K562 (cell line): Measurements from ENCODE around the gene PDCD7. TPM values are rescaled to one million over a fixed set of nuclear protein-coding genes. Genes with fewer than 3 reads are reported as not detected.
A peak's percentile ranks its signal among the peaks of the same experiment; 100 is the strongest.

Source experiments
- ATAC-seq: fragments of 200-7000 bp; cut with Tn5 transposase; 3 replicates; pipeline ENCODE4 v1.9.1; 2020; ENCODE audit warnings: moderate library complexity
- BruUV-seq: library from RNA; stranded (reverse); fragments of 400-500 nt; replicated peaks from 2 replicates; lab custom pipeline; 2021; lab: Mats Ljungman, UMichigan
- CTCF ChIA-PET: fragments of 300-600 bp; formaldehyde crosslinking; extraction: SDS; loops from one replicate; lab custom pipeline; 2021; ENCODE audit warnings: low intra/inter-chr PET ratio; lab: Yijun Ruan, JAX
- POLR2A ChIA-PET: fragments of 300-600, 350-650 bp; sonication (Branson Sonifier 250); formaldehyde crosslinking; extraction: SDS; loops from one replicate; lab custom pipeline; 2021; ENCODE audit warnings: antibody characterized with exemption, inconsistent platforms; lab: Yijun Ruan, JAX
- DNase-seq, 4 experiments: peaks; one replicate each; pipeline versions ENCODE4 v3.0.0 to v3.0.0-alpha.2; 2011 to 2018; ENCODE audit warnings: low spot score in 3 of 4, mixed read lengths in 3 of 4; ENCODE audit errors: extremely low read depth in 1 of 4
- FAIRE-seq: peaks from 2 replicates; lab custom pipeline; 2011; peaks lifted over from hg19 to GRCh38; lab: Jason Lieb, UNC
- H2AFZ ChIP-seq: 2 replicates; pipeline ENCODE4 v1.6.0; 2011; ENCODE audit warnings: low read depth, low read length, control low read depth, inconsistent platforms
- H3K27ac ChIP-seq: fragments of 200-600 bp; 3 replicates; pipeline ENCODE4 v1.8.0; 2011; ENCODE audit warnings: low read depth, mild to moderate bottlenecking, control low read depth, inconsistent platforms, low read length, moderate library complexity, mixed read lengths; ENCODE audit errors: extremely low read depth
- H3K27me3 ChIP-seq, 2 experiments: fragments of 300-600 bp in 1 of 2; 2 replicates in 1 of 2; 3 replicates in 1 of 2; pipeline versions ENCODE4 v1.6.0 to v1.8.0; 2011; ENCODE audit warnings: inconsistent platforms in 2 of 2, low read length in 2 of 2, mild to moderate bottlenecking in 1 of 2, mixed read lengths in 1 of 2, moderate library complexity in 1 of 2; ENCODE audit not compliant: control insufficient read depth in 2 of 2, insufficient read depth in 2 of 2
- H3K36me3 ChIP-seq: fragments of 300-600 bp; 3 replicates; pipeline ENCODE4 v1.8.0; 2011; ENCODE audit warnings: mild to moderate bottlenecking, low read length, inconsistent platforms; ENCODE audit not compliant: control insufficient read depth, insufficient read depth
- H3K4me1 ChIP-seq, 2 experiments: fragments of 200-600 bp in 1 of 2; replicated peaks in 1 of 2; 2 replicates in 1 of 2; 3 replicates in 1 of 2; pipeline versions ENCODE4 v1.5.1 to v1.8.0; 2011; ENCODE audit warnings: inconsistent platforms in 2 of 2, low read length in 2 of 2, mild to moderate bottlenecking in 1 of 2, mixed read lengths in 1 of 2, moderate library complexity in 1 of 2; ENCODE audit not compliant: control insufficient read depth in 2 of 2, insufficient read depth in 2 of 2
- H3K4me2 ChIP-seq: 2 replicates; pipeline ENCODE4 v1.6.1; 2011; ENCODE audit warnings: low read length, control low read depth, inconsistent platforms, mixed read lengths; ENCODE audit not compliant: insufficient read depth
- H3K4me3 ChIP-seq: fragments of 200-600 bp; sonication (generic), shearing (Covaris generic); 2 replicates; pipeline ENCODE4 v1.5.1; 2016; ENCODE audit warnings: control low read depth, inconsistent platforms
- H3K79me2 ChIP-seq: fragments of 200-600 bp; 3 replicates; pipeline ENCODE4 v1.8.0; 2011; ENCODE audit warnings: low read length, inconsistent platforms; ENCODE audit not compliant: control insufficient read depth, insufficient read depth
- H3K9ac ChIP-seq, 2 experiments: 2 replicates each; pipeline versions ENCODE4 v1.6.0 to v1.6.1; 2011; ENCODE audit warnings: low read depth in 2 of 2, low read length in 2 of 2, control low read depth in 1 of 2, inconsistent platforms in 1 of 2, mild to moderate bottlenecking in 1 of 2, mixed read lengths in 1 of 2; ENCODE audit not compliant: insufficient read depth in 1 of 2
- H3K9me1 ChIP-seq: one replicate; pipeline ENCODE4 v1.6.0; 2011; ENCODE audit warnings: inconsistent platforms, mild to moderate bottlenecking, low read length, moderate library complexity; ENCODE audit not compliant: control insufficient read depth, insufficient read depth
- H3K9me3 ChIP-seq: replicated peaks from 2 replicates; pipeline ENCODE4 v1.5.1; 2011; ENCODE audit warnings: low read depth, low read length, inconsistent platforms; ENCODE audit not compliant: control insufficient read depth, insufficient read depth
- H4K20me1 ChIP-seq: replicated peaks from 2 replicates; pipeline ENCODE4 v1.6.1; 2011; ENCODE audit warnings: low read length, inconsistent platforms, mixed read lengths; ENCODE audit not compliant: control insufficient read depth, insufficient read depth
- NRF1 ChIP-seq, 2 experiments: fragments of 450-650 bp; IDR thresholded peaks in 1 of 2; conservative IDR thresholded peaks in 1 of 2; 2 replicates each; pipeline ENCODE4 v1.6.1; 2014; ENCODE audit warnings: mild to moderate bottlenecking in 2 of 2
- PCBP2 ChIP-seq: fragments of 200-400 bp; formaldehyde crosslinking; IDR thresholded peaks from 2 replicates; pipeline ENCODE4 v1.6.1; 2018; ENCODE audit warnings: low read length, low read depth, mild to moderate bottlenecking, moderate library complexity; ENCODE audit not compliant: poor library complexity, severe bottlenecking
- THRAP3 ChIP-seq: fragments of 450-650 bp; IDR thresholded peaks from 2 replicates; pipeline ENCODE4 v1.6.1; 2016; ENCODE audit warnings: mild to moderate bottlenecking, inconsistent platforms, borderline replicate concordance
- U2AF1 ChIP-seq: fragments of 200-400 bp; formaldehyde crosslinking; optimal IDR thresholded peaks from 2 replicates; pipeline ENCODE3; 2017; ENCODE audit warnings: mild to moderate bottlenecking, low read depth, low read length, moderate library complexity
- ZNF408 ChIP-seq: fragments of 250-450 bp; sonication (Bioruptor Pico); IDR thresholded peaks from 2 replicates; pipeline ENCODE4 v1.4.0; 2020; ENCODE audit warnings: low read depth, mild to moderate bottlenecking, moderate library complexity
- WGBS: fragments of 100-300 bp; shearing (Covaris generic); methylation state at CpG from one replicate; pipeline ENCODE4 v1.1.6; 2016; ENCODE audit warnings: low coverage, mixed read lengths; ENCODE audit not compliant: insufficient coverage; ENCODE audit errors: missing lambda C conversion rate; 5-methylcytosine and 5-hydroxymethylcytosine counted together
- in situ Hi-C: fragments of 300-500 bp; cut with MboI; formaldehyde crosslinking; loops from 4 replicates; pipeline ENCODE4 v1.15.0; 2018; ENCODE audit warnings: inconsistent platforms, mixed read lengths
- intact Hi-C: fragments of 100-400 bp; cut with micrococcal nuclease; formaldehyde crosslinking; loops from 2 replicates; pipeline ENCODE4 v1.14.2; 2022
- polyA plus RNA-seq, 8 experiments: library from polyadenylated mRNA; depleted of rRNA in 4 of 8; stranded (reverse) in 5 of 8; unstranded in 3 of 8; fragments of >200 nt; fragmentation: Nextera tagmentation in 2 of 8; fragmentation: Illumina TruSeq in 1 of 8; extraction: Ambion mirVana in 2 of 8; extraction: Trizol in 1 of 8; gene quantifications; 2 replicates each; pipeline versions ENCODE4 v1.2.1 to v1.2.3, GENCODE V29; 2011 to 2014; ENCODE audit warnings: inconsistent platforms in 1 of 8, missing spikeins in 1 of 8
- total RNA-seq, 7 experiments: library from RNA; depleted of rRNA in 6 of 7; stranded (reverse); fragments of >200 nt in 6 of 7; fragmentation: Illumina TruSeq in 2 of 7; extraction: Trizol in 2 of 7; gene quantifications; 2 replicates each; pipeline versions ENCODE4 v1.2.1 to v1.2.3, GENCODE V29; 2011 to 2021; ENCODE audit warnings: low replicate concordance in 1 of 7

The PDCD7 gene
- total and polyA plus RNA-seq, 9 of the 15 experiments (the other 6 are each of a cell fraction or from before 2014, with no cell fraction given) = 11.8 to 30.2 (median 18.8) TPM

DNA sequence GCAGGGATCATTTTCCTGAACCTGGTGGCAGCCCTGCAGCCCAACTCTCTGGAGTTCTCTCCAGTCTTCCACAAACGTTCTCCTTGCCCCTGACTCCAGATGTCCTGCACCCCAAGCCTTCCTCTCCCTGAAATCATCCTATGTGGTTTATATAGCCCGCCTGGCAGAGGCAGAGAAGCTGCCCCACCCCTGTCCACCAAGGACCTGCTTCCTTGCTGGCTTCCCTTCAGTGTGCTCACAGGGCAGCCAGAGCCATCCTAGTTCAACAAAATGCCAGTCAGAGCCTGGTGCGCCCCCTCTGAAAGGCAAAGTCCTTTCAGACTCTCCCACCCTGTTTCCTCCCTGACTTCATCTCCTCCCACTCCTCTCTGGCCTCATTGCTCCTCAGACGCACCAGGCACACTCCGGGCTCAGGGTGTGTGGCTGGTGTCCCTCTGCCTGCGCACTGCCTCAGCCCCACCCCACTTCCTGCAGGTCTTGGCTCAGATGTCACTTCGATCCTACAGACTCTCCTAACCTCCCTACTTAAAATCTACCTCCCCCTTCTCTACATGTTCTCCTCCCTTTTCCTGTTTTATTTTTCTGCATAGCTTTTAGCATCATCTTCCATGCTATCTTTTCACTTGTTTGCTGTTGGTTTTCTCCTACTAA, 51.2 kb downstream of the PDCD7 start:
- Histone ChIP-seq H3K4me3 (no peak overlapping the region), H4K20me1 (peaks cover 8% of the 10 kb centered on the region), H3K4me1 (peaks cover 0 to 7% of the 10 kb centered on the region in 2 experiments; a peak in 2 of 5 replicates), H3K36me3 (no peaks in the 10 kb centered on the region), H3K79me2 (no peaks in the 10 kb centered on the region), H3K27ac (no peak overlapping the region), H2AFZ (no peak overlapping the region), H3K9ac (peak overlapping the region in 1 of 2 experiments; percentile 23; a peak in 1 of 4 replicates), H3K27me3 (peaks cover 31 to 66% of the 10 kb centered on the region in 2 experiments), H3K4me2 (no peak overlapping the region), H3K9me1 (no peaks in the 10 kb centered on the region), H3K9me3 (no peaks in the 10 kb centered on the region; the same call in 1 of the 2 replicates)
- CTCF ChIA-PET = interaction anchor here (0.5 to 1.7 kb wide), 3 partner anchors 29 to 920 kb away, joined by 3 to 6 read pairs (median 5); partner anchors contain the start of gene PPIB
- no peak for FAIRE-seq
- 6% methylated on average over 7 of the region's 7 CpGs for WGBS
- TF ChIP-seq NRF1 (conservative IDR thresholded peaks at IDR 0.05 in 1 of 2, IDR thresholded peaks at IDR 0.05 in 1 of 2) (peak; percentile 56 to 58; a peak in 2 of 4 replicates), U2AF1 (no peak), THRAP3 (no peak), PCBP2 (no peak), ZNF408 (CRISPR knock-in tag) (no peak)
- in situ Hi-C loops = no loop called here
- peak; percentile 32; the same call in 1 of the 3 replicates for ATAC-seq
- intact Hi-C loops = no loop called here
- no peak for DNase-seq
- POLR2A ChIA-PET = interaction anchor here (1.4 to 2.6 kb wide), 3 partner anchors 13 to 222 kb away, joined by 3 to 7 read pairs (median 4); partner anchors contain the start of gene RNU5B-1
- BruUV-seq = no TSS peak
